Hepatocyte (in vitro differentiated cells): ENCODE data around the gene WDFY2.

Experiments
- EZH2 ChIP-seq: fragments of 200-600 bp; sonication (generic); IDR thresholded peaks from 2 replicates; pipeline ENCODE4 v1.6.1; 2016; ENCODE audit warnings: antibody characterized with exemption, mild to moderate bottlenecking, borderline replicate concordance
- TF ChIP-seq, protein P1 (sequence below): fragments of 200-600 bp; sonication (generic); IDR thresholded peaks from 2 replicates; pipeline ENCODE4 v1.5.1; 2016; ENCODE audit warnings: antibody characterized with exemption, mild to moderate bottlenecking; ENCODE audit not compliant: poor library complexity

GRCh38 chr13:51628059-51628852, 44.0 kb downstream of the WDFY2 start:
- no peak for TF ChIP-seq EZH2
- TF ChIP-seq, protein P1, sequence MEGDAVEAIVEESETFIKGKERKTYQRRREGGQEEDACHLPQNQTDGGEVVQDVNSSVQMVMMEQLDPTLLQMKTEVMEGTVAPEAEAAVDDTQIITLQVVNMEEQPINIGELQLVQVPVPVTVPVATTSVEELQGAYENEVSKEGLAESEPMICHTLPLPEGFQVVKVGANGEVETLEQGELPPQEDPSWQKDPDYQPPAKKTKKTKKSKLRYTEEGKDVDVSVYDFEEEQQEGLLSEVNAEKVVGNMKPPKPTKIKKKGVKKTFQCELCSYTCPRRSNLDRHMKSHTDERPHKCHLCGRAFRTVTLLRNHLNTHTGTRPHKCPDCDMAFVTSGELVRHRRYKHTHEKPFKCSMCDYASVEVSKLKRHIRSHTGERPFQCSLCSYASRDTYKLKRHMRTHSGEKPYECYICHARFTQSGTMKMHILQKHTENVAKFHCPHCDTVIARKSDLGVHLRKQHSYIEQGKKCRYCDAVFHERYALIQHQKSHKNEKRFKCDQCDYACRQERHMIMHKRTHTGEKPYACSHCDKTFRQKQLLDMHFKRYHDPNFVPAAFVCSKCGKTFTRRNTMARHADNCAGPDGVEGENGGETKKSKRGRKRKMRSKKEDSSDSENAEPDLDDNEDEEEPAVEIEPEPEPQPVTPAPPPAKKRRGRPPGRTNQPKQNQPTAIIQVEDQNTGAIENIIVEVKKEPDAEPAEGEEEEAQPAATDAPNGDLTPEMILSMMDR, result no peak
